ENCODE measurements around the gene PEAK1. TPM values are rescaled to one million over a fixed set of nuclear protein-coding genes. Genes with fewer than 3 reads are reported as not detected.

Gene PEAK1
- total RNA-seq, 4 donors from 2014 or later = 14.5 to 31.1 (median 25.9) TPM

DNA sequence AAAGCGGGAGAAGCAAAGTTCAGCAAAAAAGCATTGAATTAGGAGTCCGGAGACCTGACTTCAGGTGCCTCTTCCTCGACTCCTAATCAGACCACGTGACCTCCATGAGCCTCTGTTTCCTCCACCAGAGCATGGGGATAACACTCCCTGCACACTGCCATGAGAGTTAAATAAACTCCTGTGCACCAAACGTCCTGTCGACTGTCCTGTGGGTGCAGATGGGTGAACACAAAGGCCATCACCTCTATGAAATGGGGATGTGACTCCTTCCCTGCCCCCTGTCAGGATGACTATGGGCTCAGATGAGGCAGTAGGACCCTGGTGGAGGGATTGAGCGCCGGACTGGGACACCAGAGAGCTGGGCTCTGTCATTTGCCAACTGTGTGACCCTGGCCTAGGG lies 335.5 kb downstream of the PEAK1 start:
- Histone ChIP-seq H3K27ac (no peak overlapping the region), H3K4me3 (no peak overlapping the region), H3K4me1 (peaks cover 9% of the 10 kb centered on the region), H3K9me3 (no peaks in the 10 kb centered on the region), H3K27me3 (no peaks in the 10 kb centered on the region), H3K36me3 (no peaks in the 10 kb centered on the region)
- TF ChIP-seq EP300 (IDR thresholded peaks at IDR 0.05) (no peak), POLR2A (IDR thresholded peaks at IDR 0.05) (no peak), POLR2AphosphoS5 (IDR thresholded peaks at IDR 0.05) (no peak)
- TF ChIP-seq, protein P1, sequence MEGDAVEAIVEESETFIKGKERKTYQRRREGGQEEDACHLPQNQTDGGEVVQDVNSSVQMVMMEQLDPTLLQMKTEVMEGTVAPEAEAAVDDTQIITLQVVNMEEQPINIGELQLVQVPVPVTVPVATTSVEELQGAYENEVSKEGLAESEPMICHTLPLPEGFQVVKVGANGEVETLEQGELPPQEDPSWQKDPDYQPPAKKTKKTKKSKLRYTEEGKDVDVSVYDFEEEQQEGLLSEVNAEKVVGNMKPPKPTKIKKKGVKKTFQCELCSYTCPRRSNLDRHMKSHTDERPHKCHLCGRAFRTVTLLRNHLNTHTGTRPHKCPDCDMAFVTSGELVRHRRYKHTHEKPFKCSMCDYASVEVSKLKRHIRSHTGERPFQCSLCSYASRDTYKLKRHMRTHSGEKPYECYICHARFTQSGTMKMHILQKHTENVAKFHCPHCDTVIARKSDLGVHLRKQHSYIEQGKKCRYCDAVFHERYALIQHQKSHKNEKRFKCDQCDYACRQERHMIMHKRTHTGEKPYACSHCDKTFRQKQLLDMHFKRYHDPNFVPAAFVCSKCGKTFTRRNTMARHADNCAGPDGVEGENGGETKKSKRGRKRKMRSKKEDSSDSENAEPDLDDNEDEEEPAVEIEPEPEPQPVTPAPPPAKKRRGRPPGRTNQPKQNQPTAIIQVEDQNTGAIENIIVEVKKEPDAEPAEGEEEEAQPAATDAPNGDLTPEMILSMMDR (IDR thresholded peaks at IDR 0.05) = no peak
- WGBS = 99% methylated on average over 8 of the region's 8 CpGs
- DNase-seq (ENCODE audit: low spot score in 2 of 2) = no peak

DNA sequence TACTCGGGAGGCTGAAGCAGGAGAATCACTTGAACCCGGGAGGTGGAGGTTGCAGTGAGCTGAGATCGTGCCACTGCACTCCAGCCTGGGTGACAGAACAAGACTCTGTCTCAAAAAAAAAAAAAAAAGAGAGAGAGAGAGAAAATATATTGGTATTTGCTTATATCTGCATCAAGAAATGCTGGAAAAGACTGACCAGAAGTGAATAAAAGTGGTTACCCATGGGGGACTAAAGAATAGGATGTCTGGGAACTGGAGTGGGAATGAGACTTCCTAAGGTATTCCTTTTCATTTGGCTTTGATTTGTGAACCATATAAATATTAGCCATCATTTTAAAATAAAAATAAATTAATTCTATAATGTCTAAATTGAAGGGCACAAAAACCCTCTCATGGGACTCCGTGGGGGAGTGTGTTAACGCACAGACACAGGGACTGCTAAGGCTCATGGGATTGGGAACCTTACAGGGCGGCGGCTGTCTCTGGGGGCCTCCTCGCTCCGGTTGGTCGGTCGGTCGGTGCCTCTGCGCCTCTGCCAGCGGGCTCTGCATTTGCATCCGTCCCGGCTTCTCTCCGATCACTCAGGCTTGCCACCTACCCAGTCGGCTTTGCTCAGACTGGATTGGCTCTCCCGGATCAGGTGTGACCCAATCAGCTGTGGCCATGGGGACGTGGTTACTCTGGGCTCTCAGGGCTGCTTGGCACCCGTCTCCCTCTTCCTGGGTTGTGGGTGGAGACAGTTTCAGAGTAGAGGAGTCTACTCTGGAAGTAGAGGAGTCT lies 336.3 kb downstream of the PEAK1 start:
- 22% methylated on average over 18 of the region's 21 CpGs for WGBS
- peak in 1 of 2 donors; percentile 85 for DNase-seq (ENCODE audit: low spot score in 2 of 2)
- no peaks in the 10 kb centered on the region for H3K27me3 ChIP-seq
- H3K4me1 ChIP-seq = peaks cover 9% of the 10 kb centered on the region
- TF ChIP-seq POLR2AphosphoS5 (IDR thresholded peaks at IDR 0.05) (no peak), POLR2A (IDR thresholded peaks at IDR 0.05) (no peak), EP300 (IDR thresholded peaks at IDR 0.05) (no peak)
- TF ChIP-seq, protein P1 (IDR thresholded peaks at IDR 0.05) = no peak
- H3K27ac ChIP-seq = no peak overlapping the region
- H3K4me3 ChIP-seq = peak overlapping the region; percentile 26
- H3K36me3 ChIP-seq = no peaks in the 10 kb centered on the region
- no peaks in the 10 kb centered on the region for H3K9me3 ChIP-seq

DNA sequence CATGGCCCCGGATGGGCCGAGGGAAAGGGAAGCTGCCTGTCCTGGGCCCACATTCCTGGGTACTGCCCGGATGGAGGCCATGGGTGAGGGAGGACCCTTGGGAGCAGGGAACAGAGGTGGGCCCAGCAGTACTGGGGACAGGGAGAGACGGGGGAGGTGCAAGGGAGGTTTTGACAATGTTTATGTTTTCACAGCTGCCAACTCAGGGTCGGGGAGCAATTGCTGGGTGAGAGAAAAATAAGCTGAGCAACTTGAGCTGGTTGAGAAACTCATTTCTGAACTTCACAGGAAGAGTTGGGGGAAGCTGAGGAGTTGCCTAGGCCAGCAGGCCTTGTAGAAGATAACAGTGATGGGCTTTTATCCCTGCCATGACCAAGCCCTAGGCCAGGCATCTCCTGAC lies 337.9 kb downstream of the PEAK1 start:
- TF ChIP-seq POLR2AphosphoS5 (IDR thresholded peaks at IDR 0.05) = no peak
- H3K27ac ChIP-seq = no peak overlapping the region
- no peak overlapping the region for H3K4me3 ChIP-seq
- H3K9me3 ChIP-seq = no peaks in the 10 kb centered on the region
- 83% methylated on average over 5 of the region's 5 CpGs for WGBS
- peaks cover 9% of the 10 kb centered on the region for H3K4me1 ChIP-seq
- no peaks in the 10 kb centered on the region for H3K36me3 ChIP-seq
- DNase-seq (ENCODE audit: low spot score in 2 of 2) = no peak
- no peaks in the 10 kb centered on the region for H3K27me3 ChIP-seq

DNA sequence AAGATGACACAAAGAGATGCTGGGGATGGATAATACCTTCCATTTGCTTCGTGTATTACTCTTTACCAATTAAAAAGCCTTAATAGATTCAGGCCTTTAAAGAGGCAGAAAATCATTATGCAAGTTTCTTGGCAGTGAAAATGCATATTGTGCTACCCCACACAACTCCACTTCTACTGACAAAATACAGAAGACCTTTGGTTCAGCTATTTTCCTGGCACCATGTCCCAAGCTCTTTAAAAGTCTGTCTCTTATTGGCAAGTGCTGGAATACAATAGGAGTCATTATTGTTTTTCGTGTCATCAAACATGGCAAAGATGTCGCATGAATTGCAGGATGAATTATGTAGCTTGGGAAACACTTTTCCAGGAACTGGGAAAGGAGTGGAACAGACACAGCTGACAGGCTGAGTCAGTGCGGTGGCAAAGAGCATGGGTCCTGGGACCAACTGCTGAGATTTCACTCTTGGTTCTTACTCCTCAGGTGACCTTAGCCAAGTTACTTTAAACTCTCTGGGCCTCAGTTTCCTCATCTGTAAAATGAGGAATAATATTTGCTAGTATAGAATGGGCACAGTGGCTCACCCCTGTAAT lies 343.5 kb downstream of the PEAK1 start:
- Histone ChIP-seq H3K4me3 (no peak overlapping the region), H3K4me1 (no peaks in the 10 kb centered on the region), H3K36me3 (no peaks in the 10 kb centered on the region), H3K27me3 (no peaks in the 10 kb centered on the region), H3K27ac (no peak overlapping the region), H3K9me3 (no peaks in the 10 kb centered on the region)
- no peak for DNase-seq (ENCODE audit: low spot score in 2 of 2)
- 52% methylated on average over 4 of the region's 4 CpGs for WGBS
- TF ChIP-seq, protein P1 (IDR thresholded peaks at IDR 0.05) = no peak
- TF ChIP-seq EP300 (IDR thresholded peaks at IDR 0.05) = no peak
- TF ChIP-seq POLR2A (IDR thresholded peaks at IDR 0.05) = no peak

DNA sequence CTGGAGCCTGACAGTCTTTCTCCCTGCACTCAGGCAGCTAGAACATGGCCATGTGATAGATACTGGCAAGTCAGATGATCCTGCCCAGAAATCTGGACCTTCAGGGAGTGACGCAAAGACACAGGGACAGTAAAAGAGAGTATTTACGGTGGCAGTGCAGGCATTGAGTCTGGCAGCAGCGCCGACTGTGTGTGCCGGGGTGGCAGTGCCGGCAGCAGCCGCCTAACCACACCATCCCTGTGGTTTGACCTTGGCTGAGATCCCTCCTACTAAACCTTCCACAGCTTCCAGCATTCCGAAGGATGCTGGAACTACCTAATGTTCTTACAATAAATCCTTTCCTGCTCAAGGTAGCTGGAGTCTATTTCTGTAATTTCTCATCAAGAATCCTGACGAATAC lies 344.4 kb downstream of the PEAK1 start:
- WGBS = 64% methylated on average over 9 of the region's 9 CpGs
- H3K9me3 ChIP-seq = no peaks in the 10 kb centered on the region
- H3K27ac ChIP-seq = no peak overlapping the region
- peaks cover 3% of the 10 kb centered on the region for H3K4me1 ChIP-seq
- DNase-seq (ENCODE audit: low spot score in 2 of 2) = no peak
- no peaks in the 10 kb centered on the region for H3K36me3 ChIP-seq
- TF ChIP-seq, protein P1 (IDR thresholded peaks at IDR 0.05) = no peak
- no peak for TF ChIP-seq POLR2A (IDR thresholded peaks at IDR 0.05)
- TF ChIP-seq EP300 (IDR thresholded peaks at IDR 0.05) = no peak
- TF ChIP-seq POLR2AphosphoS5 (IDR thresholded peaks at IDR 0.05) = no peak
- H3K4me3 ChIP-seq = no peak overlapping the region
- no peaks in the 10 kb centered on the region for H3K27me3 ChIP-seq

Data from suprapubic skin (tissue), 4 donors.